COLO829 (cell line): ENCODE data around the gene SDK1.

Experiments used
- DNase-seq: peaks from one replicate; pipeline ENCODE4 v3.0.0; 2012; ENCODE audit warnings: low spot score

SDK1 gene

DNA sequence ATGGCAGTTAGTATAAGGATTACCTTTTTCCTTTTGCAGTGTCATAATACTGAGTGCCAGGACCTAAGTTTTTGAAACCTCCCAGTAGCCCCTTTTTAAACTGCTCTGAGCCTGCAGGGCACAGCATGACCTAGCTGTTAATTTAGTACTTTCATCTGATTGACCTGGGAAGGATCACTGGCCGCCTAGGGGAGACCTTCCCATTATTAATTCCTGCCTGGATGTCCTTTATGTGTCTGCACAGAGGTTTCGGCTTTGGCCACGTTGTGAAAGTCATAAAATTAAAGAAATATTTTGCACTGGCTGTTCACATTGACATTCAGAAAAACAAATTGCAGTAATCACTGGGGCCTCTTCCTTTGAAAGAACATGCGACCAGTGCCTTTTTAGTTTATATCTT lies 290.2 kb downstream of the SDK1 start:
- no peak for DNase-seq

DNA sequence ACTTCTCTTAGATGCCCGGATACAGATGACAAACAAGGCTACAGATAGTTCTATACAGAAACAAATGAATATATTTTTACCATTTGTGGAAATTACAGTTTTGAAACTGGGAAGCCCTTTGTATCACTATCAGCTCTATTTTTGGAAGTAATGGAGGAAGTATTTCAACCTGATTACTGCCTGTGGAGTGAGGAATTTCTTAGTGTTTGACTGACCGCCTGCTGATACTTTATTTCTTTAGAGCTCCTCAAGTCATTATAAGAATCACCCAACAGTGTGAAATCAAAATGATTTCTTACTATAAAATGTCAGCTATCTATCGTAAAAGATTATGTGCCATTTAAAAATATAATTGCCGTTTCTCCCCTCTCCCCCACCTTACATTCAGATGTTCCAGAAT lies 290.9 kb downstream of the SDK1 start:
- DNase-seq, result no peak

DNA sequence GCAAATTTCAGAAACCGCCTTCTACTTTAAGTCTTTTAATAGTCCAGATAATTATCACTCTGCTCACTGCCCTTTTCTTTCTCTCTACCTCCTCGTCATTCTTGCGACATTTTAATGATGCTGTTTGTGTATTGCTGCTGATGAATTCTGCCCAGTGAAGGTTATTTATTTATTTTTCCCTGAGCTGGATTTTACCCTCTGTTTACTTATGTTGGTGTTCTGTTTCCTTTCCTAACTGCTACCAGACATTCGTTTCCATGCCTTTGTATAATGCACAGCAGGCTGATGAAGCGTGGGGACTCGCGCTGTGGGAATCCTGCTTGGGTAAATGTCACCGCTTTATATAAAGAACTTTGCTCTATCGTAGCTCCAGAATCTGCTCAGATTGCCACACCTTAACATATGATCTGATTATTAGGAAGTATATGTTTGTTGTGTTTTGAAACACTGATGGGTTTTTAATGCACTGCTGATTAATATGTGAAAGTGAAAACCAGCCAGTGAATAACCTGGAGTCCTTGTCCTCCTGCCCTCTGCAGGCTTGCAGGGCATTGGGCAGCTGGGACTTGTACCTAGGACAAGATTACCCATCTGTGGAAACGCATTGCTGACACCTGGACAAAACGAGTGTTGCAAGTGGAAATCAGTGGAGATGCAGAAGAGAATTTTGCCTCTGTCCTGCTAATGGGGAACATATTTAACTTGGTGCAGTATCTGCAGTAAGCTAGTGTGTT lies 291.5 kb downstream of the SDK1 start:
- no peak for DNase-seq

DNA sequence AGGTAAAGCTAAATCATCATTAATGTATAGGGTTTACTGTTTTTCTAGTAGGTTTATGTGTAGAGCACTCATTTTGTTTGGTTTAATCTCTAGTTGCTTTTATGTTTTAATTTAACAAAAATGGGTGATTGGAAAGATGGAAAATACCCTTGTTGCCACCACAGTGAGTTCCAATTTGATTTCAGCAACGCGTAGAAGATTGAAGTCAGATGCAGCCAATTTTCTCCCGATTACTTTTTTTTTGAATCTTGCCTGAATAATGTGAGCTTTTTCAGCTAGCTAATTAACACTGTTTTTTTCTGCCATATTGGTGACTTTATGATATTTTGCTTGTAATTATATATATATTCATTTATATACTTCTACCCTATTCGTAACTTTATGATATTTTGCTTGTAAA lies 293.8 kb downstream of the SDK1 start:
- DNase-seq, result no peak

DNA sequence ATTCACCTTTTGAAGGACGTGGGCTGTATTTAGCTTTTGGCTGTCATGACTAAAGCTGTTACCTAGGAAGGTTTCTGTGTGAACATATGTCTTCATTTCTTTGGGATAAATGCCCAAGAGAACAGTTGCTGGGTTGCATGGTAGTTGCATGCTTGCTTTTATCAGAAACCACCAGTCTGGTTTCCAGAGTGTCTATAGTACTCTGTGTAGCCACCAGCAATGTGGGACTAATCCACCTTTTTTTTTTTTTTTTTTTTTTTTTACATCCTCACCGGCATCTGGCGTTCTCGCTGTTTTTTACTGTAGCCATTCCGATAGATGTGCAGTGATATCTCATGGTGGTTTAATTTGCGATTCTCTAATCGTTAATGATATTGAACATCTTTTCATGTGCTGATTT lies 297.8 kb downstream of the SDK1 start:
- DNase-seq, result no peak

DNA sequence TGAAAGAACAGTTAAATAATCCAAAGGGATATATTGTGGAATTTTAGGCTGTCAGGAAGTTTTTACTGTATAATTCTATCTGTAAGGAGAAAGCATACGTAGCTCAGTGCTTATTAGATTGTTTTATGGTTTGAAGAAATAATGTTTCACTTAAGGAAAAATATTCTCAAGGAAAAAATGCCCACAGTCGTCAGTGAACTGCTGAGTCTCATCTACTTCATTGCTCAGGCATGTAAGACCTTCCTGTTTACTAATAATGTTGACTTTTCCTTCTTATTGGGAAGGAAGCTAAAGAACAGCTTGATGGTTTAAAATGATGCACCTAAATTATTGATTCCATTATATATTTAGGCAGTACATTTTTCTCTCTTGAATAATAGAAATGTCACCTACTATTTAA lies 304.2 kb downstream of the SDK1 start:
- DNase-seq, result no peak

DNA sequence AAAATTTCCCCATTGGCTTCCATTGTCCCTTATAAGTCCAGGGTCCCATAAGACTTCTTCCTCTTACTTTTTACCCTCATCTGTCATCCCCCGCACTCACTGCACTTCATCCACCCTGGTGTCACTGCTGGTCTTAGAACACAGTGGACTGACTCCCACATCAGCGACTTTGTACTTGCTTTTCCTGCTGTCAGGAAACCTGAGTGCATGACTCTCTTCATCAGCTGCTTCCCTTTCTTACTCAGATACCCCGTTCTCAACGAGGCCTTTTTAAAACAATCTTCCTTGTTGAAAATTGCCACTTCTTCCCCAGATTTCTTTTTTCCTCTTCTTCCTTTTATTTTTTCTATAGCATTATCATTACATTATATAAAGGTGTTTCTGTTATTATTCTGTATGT lies 305.4 kb downstream of the SDK1 start:
- DNase-seq, result no peak

DNA sequence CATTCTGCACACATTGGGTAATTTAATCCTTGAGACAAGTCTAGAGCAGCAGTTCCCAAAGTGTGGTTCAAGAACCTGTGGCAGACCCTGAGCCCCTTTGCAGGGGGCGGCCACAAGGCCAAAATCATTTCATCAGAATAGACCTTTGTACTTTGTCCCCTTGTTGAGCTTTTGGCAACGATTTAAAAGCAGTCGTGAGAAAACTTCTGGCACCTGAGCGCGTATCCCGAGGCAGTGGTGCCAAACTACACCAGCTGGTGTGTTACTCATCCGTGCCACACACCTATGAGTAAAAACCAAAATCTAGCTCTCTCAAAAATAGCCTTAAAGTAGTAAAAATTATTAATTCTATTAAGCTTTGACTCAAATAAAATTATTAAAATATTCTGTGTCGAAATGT lies 306.8 kb downstream of the SDK1 start:
- DNase-seq, result no peak

DNA sequence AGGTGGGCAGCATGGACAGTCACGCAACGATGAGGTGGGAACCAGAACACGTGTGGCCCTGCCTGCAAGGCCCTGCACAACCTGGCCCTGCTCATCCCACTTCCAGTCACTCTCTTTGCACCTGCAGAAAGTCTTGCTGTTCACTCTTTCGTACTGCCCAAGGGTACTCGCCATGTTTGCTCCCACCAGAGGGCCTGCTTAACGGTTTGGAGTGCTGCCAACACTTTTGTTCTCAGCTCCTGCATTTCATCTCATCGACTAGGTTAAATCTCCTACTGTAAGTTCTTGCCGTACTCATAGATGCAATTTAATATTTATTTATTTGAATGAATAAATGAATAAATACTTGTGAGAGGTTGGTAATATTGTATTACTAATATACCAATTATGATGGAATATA lies 315.3 kb downstream of the SDK1 start:
- DNase-seq, result no peak

DNA sequence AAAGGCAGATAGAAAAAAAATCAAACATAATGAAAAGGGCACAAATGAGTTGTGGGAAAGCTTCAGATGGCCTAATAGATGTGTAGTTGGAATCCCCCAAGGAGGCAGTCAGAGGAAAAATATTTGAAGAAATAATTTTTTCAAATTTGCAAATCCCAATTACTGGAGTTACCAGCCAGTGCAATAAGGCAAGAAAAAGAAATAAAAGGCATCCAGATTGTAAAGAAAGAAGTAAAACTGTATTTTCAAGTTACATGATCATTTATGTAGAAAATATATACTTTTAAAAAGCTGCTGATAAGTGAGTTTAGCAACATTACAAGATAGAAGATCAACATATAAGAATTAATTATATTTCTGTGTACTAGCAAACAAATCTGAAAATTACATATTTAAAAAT lies 329.0 kb downstream of the SDK1 start:
- DNase-seq, result no peak

DNA sequence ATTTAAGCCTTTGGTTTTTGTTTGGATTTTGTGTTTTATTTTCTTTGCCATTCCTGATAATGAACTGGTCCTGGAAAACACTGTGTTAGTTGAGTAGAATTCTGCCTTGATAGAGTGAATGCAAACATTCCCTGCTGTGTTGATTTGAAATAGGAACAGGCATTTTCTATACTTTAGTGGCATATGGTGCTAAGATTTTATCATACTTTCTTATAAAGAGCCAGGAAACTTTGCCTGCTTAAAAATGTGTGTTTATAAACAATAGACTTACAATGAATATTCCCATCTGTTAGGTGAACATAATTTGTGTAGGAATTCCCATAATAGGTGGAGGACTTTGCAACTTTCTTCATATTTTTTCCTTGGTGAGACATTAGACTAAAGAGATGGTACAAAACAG lies 333.3 kb downstream of the SDK1 start:
- DNase-seq, result no peak

DNA sequence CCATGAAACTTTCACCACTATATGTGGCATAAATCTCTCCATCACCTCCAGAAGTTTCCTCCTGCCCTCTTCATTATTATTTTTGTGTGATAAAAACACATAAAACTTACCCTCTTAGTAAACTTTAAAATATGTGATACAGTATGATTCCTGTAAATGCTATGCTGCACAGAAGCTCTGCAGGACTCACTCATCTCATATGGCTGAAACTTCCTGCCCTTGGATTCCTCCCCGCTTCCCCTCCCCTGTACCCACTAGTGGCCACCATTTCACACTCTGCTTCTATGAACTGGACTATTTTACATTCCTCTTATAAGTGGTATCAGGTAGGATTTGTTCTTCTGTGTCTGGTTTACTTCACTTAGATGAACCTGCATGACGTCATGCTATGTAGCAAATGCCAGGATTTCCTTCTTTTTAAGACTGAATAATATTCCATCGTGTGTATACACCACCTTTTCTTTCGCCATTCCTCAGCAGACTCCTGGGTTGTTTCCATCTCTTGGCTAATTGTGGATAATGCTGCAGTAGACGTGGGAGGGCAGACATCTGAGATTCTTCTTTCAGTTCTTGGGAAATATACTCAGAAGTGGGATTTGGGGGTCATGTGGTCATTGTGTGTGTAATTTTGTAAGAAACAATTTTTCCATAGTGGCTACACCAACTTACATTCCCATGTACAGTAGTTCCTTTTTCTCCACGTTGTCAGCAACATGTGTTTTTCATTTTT lies 335.2 kb downstream of the SDK1 start:
- no peak for DNase-seq

DNA sequence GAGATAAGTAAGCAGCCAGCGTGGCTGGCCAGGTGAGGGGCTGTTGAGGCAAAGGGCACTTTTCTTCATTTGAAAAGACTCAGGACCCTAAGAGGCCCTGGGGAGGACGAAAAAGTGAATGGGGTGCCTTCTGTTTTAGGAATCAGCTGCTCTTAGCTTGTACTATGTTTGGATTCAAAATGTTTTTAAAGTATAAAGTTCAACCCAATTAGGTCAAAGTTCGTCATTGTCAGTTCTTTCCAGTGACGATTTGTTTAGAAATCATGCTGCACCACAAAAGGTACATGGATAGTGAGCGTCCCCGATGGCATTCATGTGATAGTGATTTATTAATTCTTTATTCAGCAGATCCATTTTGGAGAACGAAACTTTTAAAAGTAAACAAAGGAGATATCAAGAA lies 338.2 kb downstream of the SDK1 start:
- no peak for DNase-seq

DNA sequence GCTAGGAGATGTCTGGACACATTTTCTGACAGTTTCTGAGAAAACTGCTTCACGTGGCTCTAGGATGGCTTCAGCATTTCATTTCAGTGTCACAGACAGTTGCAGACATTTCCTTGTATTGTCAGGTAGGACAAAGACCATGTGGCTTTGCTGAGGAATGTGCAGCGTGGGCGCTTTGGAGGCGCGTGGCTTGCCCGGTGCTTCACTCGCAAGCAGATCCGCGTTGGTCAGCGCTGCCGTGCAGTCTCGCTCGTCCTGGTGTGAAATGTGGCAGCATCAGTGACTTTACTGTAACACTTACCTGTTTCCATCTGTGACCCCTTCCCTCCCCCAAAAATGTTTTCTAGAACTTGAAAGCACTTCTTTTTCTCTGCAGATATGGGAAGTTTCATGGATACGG lies 340.5 kb downstream of the SDK1 start:
- no peak for DNase-seq

DNA sequence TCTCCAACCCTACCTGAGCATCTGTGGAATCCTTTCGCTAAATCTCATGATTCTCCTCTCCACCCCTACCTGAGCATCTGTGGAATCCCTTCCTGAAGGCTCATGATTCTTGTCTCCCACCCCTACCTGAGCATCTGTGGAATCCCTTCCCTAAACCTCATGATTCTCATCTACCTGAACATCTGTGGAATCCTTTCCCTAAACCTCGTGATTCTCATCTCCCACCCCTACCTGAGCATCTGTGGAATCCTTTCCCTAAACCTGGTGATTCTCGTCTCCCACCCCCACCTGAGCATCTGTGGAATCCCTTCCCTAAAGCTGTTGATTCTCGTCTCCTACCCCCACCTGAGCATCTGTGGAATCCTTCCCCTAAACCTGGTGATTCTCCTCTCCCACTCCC lies 342.0 kb downstream of the SDK1 start:
- DNase-seq, result no peak

DNA sequence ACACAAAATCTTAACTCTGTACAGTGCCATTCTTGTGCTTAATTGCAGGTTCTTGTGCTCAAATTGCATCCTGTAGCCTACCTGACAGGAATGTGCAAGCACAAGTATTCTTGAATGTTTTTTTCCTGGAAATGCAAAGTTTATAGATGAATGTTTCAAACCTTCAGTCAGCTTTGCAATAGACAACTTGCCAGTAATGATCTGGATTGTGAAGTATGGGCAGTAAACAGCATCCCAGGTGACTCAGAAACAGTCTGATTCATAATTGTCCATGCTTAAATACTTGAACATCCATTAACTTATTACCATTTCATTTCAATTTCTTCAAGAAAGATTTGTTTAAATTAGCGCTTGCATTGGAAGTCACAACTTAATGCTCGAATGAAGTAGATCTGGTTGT lies 347.2 kb downstream of the SDK1 start:
- no peak for DNase-seq

DNA sequence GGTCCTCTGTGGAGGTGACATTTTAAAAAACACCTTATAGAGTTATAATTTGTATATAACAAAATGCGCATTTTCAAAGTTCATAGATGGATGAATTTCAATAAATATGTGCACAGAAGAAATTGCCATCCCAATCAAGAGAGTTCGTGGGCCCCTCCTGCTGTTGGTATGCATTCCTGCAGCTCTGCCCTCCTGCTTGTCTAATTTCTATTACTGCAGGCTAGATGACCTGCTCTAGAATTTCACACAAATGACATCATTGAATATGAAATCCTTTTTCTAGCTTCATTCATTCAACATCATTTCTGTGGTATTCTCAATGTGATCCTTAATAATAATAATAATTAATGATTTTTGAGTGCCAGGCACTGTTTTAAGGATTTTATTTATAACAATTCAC lies 348.2 kb downstream of the SDK1 start:
- DNase-seq, result no peak

DNA sequence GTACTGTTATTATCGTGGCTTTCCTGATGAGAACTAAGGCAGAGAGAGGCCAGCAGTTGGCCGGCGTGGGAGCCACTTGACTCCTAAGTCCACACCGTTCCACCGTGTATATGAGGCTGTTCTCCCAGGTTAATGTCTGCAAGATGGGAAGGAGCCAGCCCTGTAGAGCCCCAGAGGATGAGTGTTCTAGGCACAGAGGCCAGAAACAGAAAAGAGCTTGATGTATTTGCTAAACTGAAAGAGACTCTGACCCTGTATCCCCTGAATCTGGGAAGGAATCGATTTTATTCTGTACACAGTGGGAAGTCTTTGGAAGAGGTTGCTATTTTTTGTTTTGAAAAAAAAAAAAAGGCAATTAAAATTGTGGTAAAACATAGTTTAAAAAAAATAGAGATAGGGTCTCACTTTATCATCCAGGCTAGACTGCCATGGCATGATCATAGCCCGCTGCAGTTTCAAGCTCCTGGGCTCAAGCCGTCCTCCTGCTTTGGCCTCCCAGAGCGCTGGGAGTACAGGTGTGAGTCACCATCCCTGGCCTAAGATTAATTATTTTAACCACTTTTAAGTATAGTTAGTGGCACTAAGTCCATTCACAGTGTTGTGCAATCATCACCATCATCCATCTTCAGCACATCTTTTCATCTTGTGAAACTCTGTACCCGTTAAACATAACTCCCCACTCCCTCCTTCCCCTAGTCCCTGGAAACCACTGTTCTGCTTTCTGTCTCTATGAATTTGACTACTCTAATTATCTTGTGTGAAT lies 348.8 kb downstream of the SDK1 start:
- DNase-seq, result no peak

DNA sequence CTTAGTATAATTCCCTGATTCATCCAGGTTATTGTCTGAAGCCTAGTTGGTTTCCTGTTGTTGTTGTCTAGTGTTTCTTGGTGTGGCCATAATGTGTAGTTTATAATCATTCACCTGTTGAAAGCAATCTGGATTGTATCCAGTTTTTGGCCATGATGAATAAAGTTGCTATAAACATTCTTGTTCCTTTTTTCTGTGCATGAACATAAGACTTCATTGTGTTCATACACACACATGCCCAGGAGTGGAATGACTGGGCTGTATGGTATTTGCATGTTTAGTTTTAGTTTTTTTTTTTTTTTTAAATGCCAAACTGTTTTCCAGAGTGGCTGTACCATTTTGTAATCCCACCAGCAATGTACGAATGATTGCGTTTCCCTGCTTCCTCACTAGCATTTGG lies 349.8 kb downstream of the SDK1 start:
- no peak for DNase-seq

DNA sequence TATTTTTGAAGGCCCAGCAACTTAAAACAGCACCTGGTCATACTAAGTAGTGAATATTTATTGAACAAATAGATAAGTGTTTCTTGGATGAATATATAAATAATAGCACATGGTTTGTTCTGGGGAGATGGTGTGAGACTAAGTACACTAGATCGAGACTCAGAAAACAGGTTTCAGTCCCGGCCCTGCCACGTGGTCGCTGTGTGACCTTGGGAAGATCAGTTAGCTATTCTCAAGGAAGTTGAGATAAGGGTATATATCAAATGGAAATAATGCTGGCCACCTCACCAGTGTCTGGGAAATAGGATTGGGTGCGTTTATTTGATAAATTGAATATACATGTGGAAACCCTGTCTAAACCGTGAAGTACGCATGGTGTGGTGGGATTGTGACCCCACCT lies 354.6 kb downstream of the SDK1 start:
- DNase-seq, result no peak

DNA sequence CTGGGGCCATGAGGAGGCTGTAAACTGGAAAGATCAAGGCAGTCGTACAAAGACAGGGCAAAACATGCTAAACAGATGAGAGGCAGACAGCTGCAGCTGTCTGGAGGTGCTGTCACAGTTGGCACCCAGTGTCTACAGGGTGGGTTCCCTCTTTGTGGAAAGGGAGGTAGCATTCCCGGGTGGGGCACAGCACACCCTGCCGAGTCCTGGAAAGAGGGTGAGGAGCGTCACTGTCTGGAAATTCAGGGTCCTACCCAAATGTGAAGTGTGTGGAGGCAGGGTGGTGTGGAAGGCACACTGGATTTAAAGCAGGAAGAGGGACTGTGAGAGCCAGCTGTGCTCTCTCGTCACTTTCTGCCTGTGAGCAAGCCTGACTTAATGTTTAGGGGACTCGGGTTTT lies 356.2 kb downstream of the SDK1 start:
- DNase-seq, result no peak

DNA sequence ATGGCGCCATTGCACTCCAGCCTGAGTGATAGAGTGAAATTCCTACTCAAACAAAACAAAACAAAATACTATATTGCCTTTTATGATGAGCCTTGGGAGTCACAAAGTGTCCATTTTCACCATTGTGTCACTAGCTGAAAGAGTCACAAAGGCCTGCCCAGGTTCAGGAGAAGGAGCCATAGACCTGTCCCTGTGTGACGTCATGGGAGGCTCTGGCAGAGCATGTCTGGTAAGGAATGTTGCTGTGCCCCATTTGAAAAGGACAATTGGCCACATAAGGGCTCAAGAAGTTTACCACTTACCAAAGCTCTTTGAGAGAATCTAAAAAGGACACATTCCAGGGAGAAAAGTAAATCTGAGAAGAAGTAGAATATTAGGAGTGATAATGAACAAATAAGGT lies 367.7 kb downstream of the SDK1 start:
- DNase-seq, result no peak

DNA sequence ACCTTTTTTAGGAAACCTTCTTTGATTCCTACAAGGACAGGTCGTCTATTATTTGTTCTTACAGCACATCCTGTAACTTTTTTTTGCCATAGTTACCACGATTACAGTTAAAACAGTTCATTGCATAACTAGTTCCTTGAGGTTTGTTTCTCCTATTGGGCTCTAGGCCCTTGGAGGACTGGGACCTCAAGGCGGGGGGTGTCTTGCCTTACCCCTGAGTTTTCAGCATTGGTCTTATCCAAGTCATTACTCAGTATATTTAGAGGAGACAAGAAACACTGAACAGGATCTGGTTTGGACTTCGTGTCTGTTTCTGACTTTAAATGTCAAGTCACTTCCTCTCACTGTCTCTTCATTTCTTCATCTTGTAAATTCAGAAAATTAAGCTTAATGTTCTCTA lies 369.8 kb downstream of the SDK1 start:
- no peak for DNase-seq
